Neural cell (in vitro differentiated cells): ENCODE results near the gene ZNF672. TPM values are rescaled to one million over a fixed set of nuclear protein-coding genes. Genes with fewer than 3 reads are reported as not detected.

Experiments
- H2AFZ ChIP-seq: fragments of 200-600, 300-800 bp; sonication (generic), shearing (Covaris generic); 2 replicates; pipeline ENCODE4 v1.6.0; 2014; ENCODE audit warnings: low read depth, mild to moderate bottlenecking, antibody characterized with exemption, low read length, moderate library complexity
- H3F3A ChIP-seq: fragments of 200-600 bp; shearing (Covaris generic); 2 replicates; pipeline ENCODE4 v1.6.1; 2016; ENCODE audit warnings: mild to moderate bottlenecking, moderate library complexity, mixed read lengths, antibody characterized with exemption, low read length; ENCODE audit not compliant: insufficient read depth, poor library complexity, severe bottlenecking
- H3K27ac ChIP-seq: fragments of 200-600, 300-800 bp; sonication (generic), shearing (Covaris generic); 2 replicates; pipeline ENCODE4 v1.5.1; 2014; ENCODE audit warnings: mild to moderate bottlenecking, low read length, moderate library complexity
- H3K27me3 ChIP-seq: fragments of 300-800, 200-600 bp; sonication (generic), shearing (Covaris generic); 2 replicates; pipeline ENCODE4 v1.6.0; 2014; ENCODE audit warnings: mild to moderate bottlenecking, low read depth, low read length, moderate library complexity; ENCODE audit not compliant: insufficient read depth
- H3K36me3 ChIP-seq: fragments of 300-800, 200-600 bp; sonication (generic), shearing (Covaris generic); 2 replicates; pipeline ENCODE4 v1.5.1; 2014; ENCODE audit warnings: mild to moderate bottlenecking, antibody characterized with exemption, low read length, moderate library complexity; ENCODE audit not compliant: insufficient read depth
- H3K4me2 ChIP-seq: fragments of 300-800, 200-600 bp; sonication (generic), shearing (Covaris generic); 2 replicates; pipeline ENCODE4 v1.6.0; 2014; ENCODE audit warnings: mild to moderate bottlenecking, low read length
- H3K4me3 ChIP-seq: fragments of 300-800, 200-600 bp; sonication (generic), shearing (Covaris generic); 2 replicates; pipeline ENCODE4 v1.5.1; 2014; ENCODE audit warnings: mild to moderate bottlenecking, low read length, moderate library complexity
- H3K79me2 ChIP-seq: fragments of 200-600 bp; shearing (Covaris generic); replicated peaks from 2 replicates; pipeline ENCODE4 v1.6.0; 2014; ENCODE audit warnings: mild to moderate bottlenecking, low read length, moderate library complexity; ENCODE audit not compliant: insufficient read depth
- H3K9ac ChIP-seq: fragments of 300-800, 200-600 bp; sonication (generic), shearing (Covaris generic); 2 replicates; pipeline ENCODE4 v1.6.1; 2016; ENCODE audit warnings: mild to moderate bottlenecking, low read length, mixed read lengths
- H3K9me2 ChIP-seq: fragments of 200-600 bp; shearing (Covaris generic); 2 replicates; pipeline ENCODE4 v1.6.1; 2016; ENCODE audit warnings: mild to moderate bottlenecking, low read length, mixed read lengths; ENCODE audit not compliant: insufficient read depth
- H3K9me3 ChIP-seq: fragments of 200-600, 300-800 bp; sonication (generic), shearing (Covaris generic); 2 replicates; pipeline ENCODE4 v1.6.1; 2016; ENCODE audit warnings: mild to moderate bottlenecking, mixed run types, low read length, moderate library complexity, mixed read lengths
- H4K20me1 ChIP-seq: fragments of 200-600 bp; shearing (Covaris generic); 2 replicates; pipeline ENCODE4 v1.6.1; 2016; ENCODE audit warnings: mild to moderate bottlenecking, mixed run types; ENCODE audit not compliant: insufficient read depth
- CTCF ChIP-seq: fragments of 450-650 bp; IDR thresholded peaks from 2 replicates; pipeline ENCODE4 v1.5.1; 2014; ENCODE audit warnings: antibody characterized with exemption, mild to moderate bottlenecking, moderate library complexity; ENCODE audit not compliant: poor library complexity, severe bottlenecking
- EP300 ChIP-seq: fragments of 450-650 bp; conservative IDR thresholded peaks from 2 replicates; pipeline ENCODE4 v1.6.1; 2014; ENCODE audit warnings: antibody characterized with exemption, mild to moderate bottlenecking, moderate library complexity; ENCODE audit not compliant: poor library complexity, severe bottlenecking
- EZH2 ChIP-seq: fragments of 200-600, 300-800 bp; shearing (Covaris generic), sonication (generic); IDR thresholded peaks from 2 replicates; pipeline ENCODE4 v1.6.1; 2014; ENCODE audit warnings: antibody characterized with exemption, low read length, borderline replicate concordance, mild to moderate bottlenecking; ENCODE audit not compliant: insufficient read depth, poor library complexity, severe bottlenecking
- MXI1 ChIP-seq: fragments of 450-650 bp; conservative IDR thresholded peaks from 2 replicates; pipeline ENCODE4 v1.6.1; 2014; ENCODE audit warnings: antibody characterized with exemption, mild to moderate bottlenecking; ENCODE audit not compliant: poor library complexity, severe bottlenecking
- POLR2AphosphoS5 ChIP-seq: IDR thresholded peaks from 2 replicates; pipeline ENCODE4 v1.6.1; 2012
- RAD21 ChIP-seq: fragments of 450-650 bp; conservative IDR thresholded peaks from 2 replicates; pipeline ENCODE4 v1.6.1; 2014; ENCODE audit warnings: antibody characterized with exemption, mild to moderate bottlenecking, moderate library complexity
- SMC3 ChIP-seq: fragments of 450-650 bp; conservative IDR thresholded peaks from 2 replicates; pipeline ENCODE4 v1.6.1; 2014; ENCODE audit warnings: antibody characterized with exemption, mild to moderate bottlenecking, moderate library complexity; ENCODE audit not compliant: poor library complexity
- TAF1 ChIP-seq: IDR thresholded peaks from 2 replicates; pipeline ENCODE4 v1.6.1; 2012; ENCODE audit warnings: low read depth
- polyA plus RNA-seq: library from polyadenylated mRNA; depleted of rRNA; stranded (reverse); fragments of >200 nt; gene quantifications from 2 replicates; pipeline ENCODE4 v1.2.3, GENCODE V29; 2014
- TF ChIP-seq, protein P1 (sequence below): IDR thresholded peaks from 2 replicates; pipeline ENCODE4 v1.6.1; 2012; ENCODE audit warnings: borderline replicate concordance

Gene ZNF672
- polyA plus RNA-seq, 1 donor from 2014 or later = 22.9 TPM

GRCh38 chr1:248850124-248850523 lies 12.1 kb downstream of the ZNF672 start:
- Histone ChIP-seq H3K27ac (no peak overlapping the region), H3F3A (no peaks in the 10 kb centered on the region), H3K4me3 (no peak overlapping the region), H3K27me3 (no peaks in the 10 kb centered on the region), H3K9me2 (no peaks in the 10 kb centered on the region), H3K9ac (no peak overlapping the region), H3K79me2 (no peaks in the 10 kb centered on the region), H4K20me1 (no peaks in the 10 kb centered on the region), H3K4me2 (no peak overlapping the region), H3K36me3 (no peaks in the 10 kb centered on the region), H3K9me3 (no peaks in the 10 kb centered on the region), H2AFZ (no peak overlapping the region)
- TF ChIP-seq MXI1 = no peak
- TF ChIP-seq, protein P1, sequence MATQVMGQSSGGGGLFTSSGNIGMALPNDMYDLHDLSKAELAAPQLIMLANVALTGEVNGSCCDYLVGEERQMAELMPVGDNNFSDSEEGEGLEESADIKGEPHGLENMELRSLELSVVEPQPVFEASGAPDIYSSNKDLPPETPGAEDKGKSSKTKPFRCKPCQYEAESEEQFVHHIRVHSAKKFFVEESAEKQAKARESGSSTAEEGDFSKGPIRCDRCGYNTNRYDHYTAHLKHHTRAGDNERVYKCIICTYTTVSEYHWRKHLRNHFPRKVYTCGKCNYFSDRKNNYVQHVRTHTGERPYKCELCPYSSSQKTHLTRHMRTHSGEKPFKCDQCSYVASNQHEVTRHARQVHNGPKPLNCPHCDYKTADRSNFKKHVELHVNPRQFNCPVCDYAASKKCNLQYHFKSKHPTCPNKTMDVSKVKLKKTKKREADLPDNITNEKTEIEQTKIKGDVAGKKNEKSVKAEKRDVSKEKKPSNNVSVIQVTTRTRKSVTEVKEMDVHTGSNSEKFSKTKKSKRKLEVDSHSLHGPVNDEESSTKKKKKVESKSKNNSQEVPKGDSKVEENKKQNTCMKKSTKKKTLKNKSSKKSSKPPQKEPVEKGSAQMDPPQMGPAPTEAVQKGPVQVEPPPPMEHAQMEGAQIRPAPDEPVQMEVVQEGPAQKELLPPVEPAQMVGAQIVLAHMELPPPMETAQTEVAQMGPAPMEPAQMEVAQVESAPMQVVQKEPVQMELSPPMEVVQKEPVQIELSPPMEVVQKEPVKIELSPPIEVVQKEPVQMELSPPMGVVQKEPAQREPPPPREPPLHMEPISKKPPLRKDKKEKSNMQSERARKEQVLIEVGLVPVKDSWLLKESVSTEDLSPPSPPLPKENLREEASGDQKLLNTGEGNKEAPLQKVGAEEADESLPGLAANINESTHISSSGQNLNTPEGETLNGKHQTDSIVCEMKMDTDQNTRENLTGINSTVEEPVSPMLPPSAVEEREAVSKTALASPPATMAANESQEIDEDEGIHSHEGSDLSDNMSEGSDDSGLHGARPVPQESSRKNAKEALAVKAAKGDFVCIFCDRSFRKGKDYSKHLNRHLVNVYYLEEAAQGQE = no peak
- TF ChIP-seq CTCF = no peak

GRCh38 chr1:248850536-248851251 lies 12.7 kb downstream of the ZNF672 start:
- H3K27ac ChIP-seq = no peak overlapping the region
- H3K4me2 ChIP-seq = no peak overlapping the region
- H3K27me3 ChIP-seq = no peaks in the 10 kb centered on the region
- H3K4me3 ChIP-seq = no peak overlapping the region
- no peak overlapping the region for H3K9ac ChIP-seq
- H3K79me2 ChIP-seq = no peaks in the 10 kb centered on the region
- no peaks in the 10 kb centered on the region for H3F3A ChIP-seq
- H3K36me3 ChIP-seq = no peaks in the 10 kb centered on the region
- H3K9me3 ChIP-seq = no peaks in the 10 kb centered on the region
- no peak for TF ChIP-seq TAF1
- TF ChIP-seq POLR2AphosphoS5 = no peak
- no peak for TF ChIP-seq EZH2
- TF ChIP-seq SMC3 = no peak
- H4K20me1 ChIP-seq = no peaks in the 10 kb centered on the region
- H2AFZ ChIP-seq = no peak overlapping the region
- no peaks in the 10 kb centered on the region for H3K9me2 ChIP-seq

GRCh38 chr1:248851390-248851789 lies 13.4 kb downstream of the ZNF672 start:
- Histone ChIP-seq H4K20me1 (no peaks in the 10 kb centered on the region), H3K4me3 (no peak overlapping the region), H3K9me2 (no peaks in the 10 kb centered on the region), H3K9me3 (no peaks in the 10 kb centered on the region), H3K27ac (no peak overlapping the region), H2AFZ (no peak overlapping the region), H3K79me2 (no peaks in the 10 kb centered on the region), H3K36me3 (no peaks in the 10 kb centered on the region), H3K9ac (no peak overlapping the region), H3K27me3 (no peaks in the 10 kb centered on the region), H3F3A (no peaks in the 10 kb centered on the region), H3K4me2 (no peak overlapping the region)
- TF ChIP-seq CTCF (no peak), RAD21 (no peak), EP300 (no peak), MXI1 (no peak), EZH2 (no peak), SMC3 (no peak), POLR2AphosphoS5 (no peak), TAF1 (no peak)
- TF ChIP-seq, protein P1 = no peak
